Adipocyte (in vitro differentiated cells): ENCODE results near the gene PNLDC1.

ENCODE experiments used
- DNase-seq: peaks from one replicate; pipeline ENCODE4 v3.0.0-alpha.2; 2015; ENCODE audit warnings: low read depth
- H3K27me3 ChIP-seq: replicated peaks from 2 replicates; pipeline ENCODE4 v1.7.0; 2013; ENCODE audit warnings: mild to moderate bottlenecking, low read length, moderate library complexity; ENCODE audit not compliant: control insufficient read depth, insufficient read depth
- H3K36me3 ChIP-seq: 2 replicates; pipeline ENCODE4 v1.7.0; 2013; ENCODE audit warnings: low read length, mild to moderate bottlenecking, moderate library complexity; ENCODE audit not compliant: control insufficient read depth, insufficient read depth, severe bottlenecking
- H3K4me1 ChIP-seq: 2 replicates; pipeline ENCODE4 v1.7.0; 2013; ENCODE audit warnings: mild to moderate bottlenecking, low read length, moderate library complexity; ENCODE audit not compliant: control insufficient read depth, insufficient read depth
- H3K4me3 ChIP-seq: 2 replicates; pipeline ENCODE4 v1.7.0; 2013; ENCODE audit warnings: mild to moderate bottlenecking, low read length, moderate library complexity
- H3K9ac ChIP-seq: 2 replicates; pipeline ENCODE4 v1.7.0; 2013; ENCODE audit warnings: mild to moderate bottlenecking, low read length, moderate library complexity
- H3K9me3 ChIP-seq: 2 replicates; pipeline ENCODE4 v1.7.0; 2013; ENCODE audit warnings: mild to moderate bottlenecking, low read length, moderate library complexity; ENCODE audit not compliant: control insufficient read depth

The PNLDC1 gene, protein sequence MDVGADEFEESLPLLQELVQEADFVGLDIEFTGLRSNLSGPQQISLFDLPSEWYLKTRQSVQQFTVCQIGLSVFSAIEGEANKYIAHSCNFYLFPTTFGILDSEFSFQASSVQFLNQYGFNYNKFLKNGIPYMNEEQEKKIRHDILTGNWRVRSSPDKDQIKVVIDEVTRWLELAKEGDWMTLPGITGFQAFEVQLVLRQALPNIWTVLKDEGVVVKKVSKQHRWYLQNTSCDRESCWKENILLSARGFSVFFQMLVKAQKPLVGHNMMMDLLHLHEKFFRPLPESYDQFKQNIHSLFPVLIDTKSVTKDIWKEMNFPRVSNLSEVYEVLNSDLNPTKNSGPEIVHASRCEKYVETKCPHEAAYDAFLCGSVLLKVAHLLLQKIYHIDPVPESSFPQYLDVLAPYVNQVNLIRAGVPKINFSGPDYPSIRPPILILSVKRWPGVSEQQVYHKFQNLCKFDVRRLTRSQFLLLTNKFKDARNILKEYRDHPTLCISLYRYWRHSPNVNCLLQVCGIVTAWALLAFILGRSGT

DNA sequence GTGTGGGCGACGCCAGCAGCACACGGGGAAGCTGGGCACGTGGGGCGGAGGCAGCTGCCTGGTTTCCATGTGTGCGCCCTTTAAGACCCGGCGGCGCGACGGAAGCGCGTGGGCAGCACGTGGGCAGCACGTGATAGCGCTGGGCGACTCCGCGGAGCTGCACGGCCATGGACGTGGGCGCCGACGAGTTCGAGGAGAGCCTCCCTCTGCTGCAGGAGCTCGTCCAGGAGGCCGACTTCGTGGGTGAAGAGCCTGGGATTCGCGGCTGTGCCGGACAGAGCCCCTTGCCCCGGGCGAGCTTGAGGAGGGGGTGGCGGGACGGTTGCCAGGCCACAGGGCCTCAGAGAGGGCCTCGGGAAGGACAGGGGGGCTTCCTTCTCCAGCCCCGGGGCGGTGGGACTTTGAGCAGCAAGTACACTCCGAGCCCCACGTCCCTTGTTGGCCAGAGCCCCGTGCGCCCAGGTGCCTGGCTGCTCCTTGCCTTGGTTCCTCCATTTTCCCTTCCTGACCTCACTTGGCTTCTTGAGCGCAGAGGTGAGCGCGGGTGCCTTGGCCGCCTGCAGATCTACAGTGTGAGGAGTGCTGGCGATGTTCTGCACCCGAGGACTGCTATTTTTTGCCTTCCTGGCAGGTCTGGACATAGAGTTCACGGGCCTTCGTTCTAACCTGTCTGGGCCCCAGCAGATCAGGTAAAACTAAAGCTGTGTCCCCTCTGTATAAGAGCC is at the start of gene PNLDC1:
PNLDC1 (plus strand) TSS at position 136 of the 725 bp plus-strand sequence; CDS start at position 168, 32 bp downstream.
- Histone ChIP-seq H3K27me3 (no peaks in the 10 kb centered on the region), H3K36me3 (peaks cover 41% of the 10 kb centered on the region), H3K9ac (no peak within 1 kb of the TSS), H3K4me1 (no peaks in the 10 kb centered on the region), H3K9me3 (no peaks in the 10 kb centered on the region), H3K4me3 (no peak within 1 kb of the TSS)
- no peak for DNase-seq

DNA sequence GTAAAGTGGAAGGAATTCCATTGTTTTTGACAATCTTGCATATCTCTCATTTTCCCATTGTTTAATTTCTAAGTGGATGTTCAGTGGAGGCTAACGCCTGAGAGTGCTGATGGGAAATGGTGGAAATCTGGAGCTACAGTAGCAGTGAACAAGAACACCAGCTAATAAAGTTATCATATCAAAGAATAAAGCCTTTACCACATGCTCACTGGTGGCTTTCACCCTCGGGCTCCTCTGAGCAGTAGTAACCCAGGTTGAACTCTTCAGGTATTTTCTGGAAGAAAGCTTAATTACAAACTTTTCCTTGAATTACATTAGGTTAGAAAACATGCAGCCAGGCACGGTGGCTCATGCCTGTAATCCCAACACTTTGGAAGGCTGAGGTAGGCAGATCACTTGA is 48.6 kb upstream of the PNLDC1 start:
- no peak for DNase-seq
- H3K4me1 ChIP-seq = peaks cover 38% of the 10 kb centered on the region
- H3K27me3 ChIP-seq = no peaks in the 10 kb centered on the region
- no peak overlapping the region for H3K9ac ChIP-seq
- H3K36me3 ChIP-seq = peaks cover 94% of the 10 kb centered on the region
- H3K9me3 ChIP-seq = no peaks in the 10 kb centered on the region
- no peak overlapping the region for H3K4me3 ChIP-seq

DNA sequence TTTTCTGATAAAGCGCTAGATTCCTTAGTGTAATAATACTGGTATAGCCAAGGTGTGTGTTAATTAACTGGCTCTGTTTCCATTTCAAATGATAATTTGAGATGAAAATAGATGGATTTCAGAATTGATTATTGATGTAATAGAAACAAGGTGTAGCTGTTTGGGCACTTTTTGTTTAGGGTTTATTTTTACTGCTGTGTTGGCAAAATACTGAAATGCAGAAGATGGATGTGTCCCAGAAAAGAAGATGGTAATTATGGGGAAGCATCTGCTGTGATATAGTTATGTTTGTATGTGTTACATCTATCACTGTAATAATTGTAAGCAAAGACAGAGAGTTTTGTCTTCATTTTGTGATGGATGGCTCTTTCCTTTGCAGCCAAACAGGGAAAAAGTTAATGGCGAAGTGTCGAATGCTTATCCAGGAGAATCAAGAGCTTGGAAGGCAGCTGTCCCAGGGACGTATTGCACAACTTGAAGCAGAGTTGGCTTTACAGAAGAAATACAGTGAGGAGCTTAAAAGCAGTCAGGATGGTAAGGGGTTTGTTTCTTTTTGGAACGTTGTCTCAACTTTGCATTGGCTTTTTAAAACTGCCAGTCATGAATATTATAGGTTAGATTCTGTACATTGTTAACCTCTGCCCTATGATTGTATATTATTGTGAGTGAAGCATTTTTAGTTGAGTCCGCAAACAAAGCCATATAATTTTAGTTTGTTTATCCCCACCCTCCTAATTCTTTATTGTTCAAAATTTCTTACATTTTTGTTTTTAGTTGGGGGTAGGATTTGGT is 46.8 kb upstream of the PNLDC1 start:
- Histone ChIP-seq H3K9me3 (no peaks in the 10 kb centered on the region), H3K36me3 (peaks cover 94% of the 10 kb centered on the region), H3K9ac (peak overlapping the region; percentile 27), H3K4me1 (peaks cover 38% of the 10 kb centered on the region), H3K4me3 (peak overlapping the region; percentile 22), H3K27me3 (no peaks in the 10 kb centered on the region)
- DNase-seq = no peak

DNA sequence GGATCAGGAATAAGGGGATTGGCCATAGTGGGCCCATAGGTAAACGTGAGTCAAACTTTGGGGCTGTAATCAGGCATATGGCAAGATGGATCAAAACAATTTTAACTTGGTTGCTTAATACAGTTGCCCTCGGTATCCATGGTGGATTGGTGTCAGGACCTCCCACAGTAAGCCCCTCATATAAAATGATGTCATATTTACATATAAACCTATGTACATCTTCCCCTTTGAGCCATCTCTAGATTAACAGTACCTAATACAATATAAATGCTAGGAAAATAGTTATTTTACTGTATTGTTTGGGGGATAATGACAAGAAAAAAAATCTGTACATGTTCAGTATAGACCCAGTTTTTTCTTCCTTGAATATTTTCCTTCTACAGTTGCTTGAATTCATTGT is 45.7 kb upstream of the PNLDC1 start:
- Histone ChIP-seq H3K9ac (peak overlapping the region; percentile 44), H3K36me3 (peaks cover 89% of the 10 kb centered on the region), H3K4me3 (no peak overlapping the region), H3K9me3 (no peaks in the 10 kb centered on the region), H3K4me1 (peaks cover 42% of the 10 kb centered on the region), H3K27me3 (no peaks in the 10 kb centered on the region)
- DNase-seq = no peak

DNA sequence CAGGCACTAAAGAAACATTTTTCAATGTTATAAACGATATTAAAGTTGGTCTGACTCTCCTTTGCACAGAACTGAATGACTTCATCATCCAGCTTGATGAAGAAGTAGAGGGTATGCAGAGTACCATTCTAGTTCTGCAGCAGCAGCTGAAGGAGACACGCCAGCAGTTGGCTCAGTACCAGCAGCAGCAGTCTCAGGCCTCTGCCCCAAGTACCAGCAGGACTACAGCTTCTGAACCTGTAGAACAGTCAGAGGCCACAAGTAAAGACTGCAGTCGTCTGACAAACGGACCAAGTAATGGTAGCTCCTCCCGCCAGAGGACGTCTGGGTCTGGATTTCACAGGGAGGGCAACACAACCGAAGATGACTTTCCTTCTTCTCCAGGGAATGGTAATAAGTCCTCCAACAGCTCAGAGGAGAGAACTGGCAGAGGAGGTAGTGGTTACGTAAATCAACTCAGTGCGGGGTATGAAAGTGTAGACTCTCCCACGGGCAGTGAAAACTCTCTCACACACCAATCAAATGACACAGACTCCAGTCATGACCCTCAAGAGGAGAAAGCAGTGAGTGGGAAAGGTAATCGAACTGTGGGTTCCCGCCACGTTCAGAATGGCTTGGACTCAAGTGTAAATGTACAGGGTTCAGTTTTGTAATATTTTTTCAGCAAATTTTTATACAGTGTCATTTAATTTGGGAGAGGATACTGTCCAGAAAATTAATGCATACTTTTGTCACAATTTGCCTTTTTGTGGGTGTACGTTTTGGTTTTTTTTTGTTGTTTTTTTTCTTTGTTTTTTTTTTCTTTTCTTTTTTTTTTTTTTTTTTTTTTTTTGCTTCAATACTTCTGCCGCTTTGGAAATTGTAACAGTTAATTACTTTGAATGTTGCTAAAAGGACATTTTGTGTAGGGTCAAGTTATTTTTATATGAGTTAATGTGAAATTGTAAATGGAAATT is 44.8 kb upstream of the PNLDC1 start:
- H3K4me1 ChIP-seq = peaks cover 50% of the 10 kb centered on the region
- peak overlapping the region; percentile 44 for H3K9ac ChIP-seq
- peaks cover 80% of the 10 kb centered on the region for H3K36me3 ChIP-seq
- DNase-seq = no peak
- H3K9me3 ChIP-seq = no peaks in the 10 kb centered on the region
- no peaks in the 10 kb centered on the region for H3K27me3 ChIP-seq
- H3K4me3 ChIP-seq = peak overlapping the region; percentile 5

DNA sequence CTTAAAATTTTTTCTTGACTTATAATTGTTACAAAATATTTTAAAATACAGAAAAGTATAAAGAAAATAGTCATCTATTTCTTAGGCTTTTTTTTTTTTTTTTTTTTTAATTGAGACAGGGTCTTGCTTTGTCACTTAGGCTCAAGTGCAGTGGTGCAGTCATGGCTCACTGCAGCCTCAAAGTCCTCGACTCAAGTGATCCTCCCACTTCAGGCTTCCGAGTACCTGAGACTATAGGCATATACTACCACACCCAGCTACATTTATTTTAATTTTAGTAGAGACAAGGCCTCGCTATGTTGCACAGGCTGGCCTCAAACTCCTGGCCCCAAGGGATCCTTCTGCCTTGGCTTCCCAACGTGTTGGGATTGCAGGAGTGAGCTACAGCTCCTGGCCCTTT is 43.6 kb upstream of the PNLDC1 start:
- no peak overlapping the region for H3K9ac ChIP-seq
- H3K36me3 ChIP-seq = peaks cover 67% of the 10 kb centered on the region
- peaks cover 58% of the 10 kb centered on the region for H3K4me1 ChIP-seq
- no peaks in the 10 kb centered on the region for H3K27me3 ChIP-seq
- no peaks in the 10 kb centered on the region for H3K9me3 ChIP-seq
- no peak overlapping the region for H3K4me3 ChIP-seq
- no peak for DNase-seq

DNA sequence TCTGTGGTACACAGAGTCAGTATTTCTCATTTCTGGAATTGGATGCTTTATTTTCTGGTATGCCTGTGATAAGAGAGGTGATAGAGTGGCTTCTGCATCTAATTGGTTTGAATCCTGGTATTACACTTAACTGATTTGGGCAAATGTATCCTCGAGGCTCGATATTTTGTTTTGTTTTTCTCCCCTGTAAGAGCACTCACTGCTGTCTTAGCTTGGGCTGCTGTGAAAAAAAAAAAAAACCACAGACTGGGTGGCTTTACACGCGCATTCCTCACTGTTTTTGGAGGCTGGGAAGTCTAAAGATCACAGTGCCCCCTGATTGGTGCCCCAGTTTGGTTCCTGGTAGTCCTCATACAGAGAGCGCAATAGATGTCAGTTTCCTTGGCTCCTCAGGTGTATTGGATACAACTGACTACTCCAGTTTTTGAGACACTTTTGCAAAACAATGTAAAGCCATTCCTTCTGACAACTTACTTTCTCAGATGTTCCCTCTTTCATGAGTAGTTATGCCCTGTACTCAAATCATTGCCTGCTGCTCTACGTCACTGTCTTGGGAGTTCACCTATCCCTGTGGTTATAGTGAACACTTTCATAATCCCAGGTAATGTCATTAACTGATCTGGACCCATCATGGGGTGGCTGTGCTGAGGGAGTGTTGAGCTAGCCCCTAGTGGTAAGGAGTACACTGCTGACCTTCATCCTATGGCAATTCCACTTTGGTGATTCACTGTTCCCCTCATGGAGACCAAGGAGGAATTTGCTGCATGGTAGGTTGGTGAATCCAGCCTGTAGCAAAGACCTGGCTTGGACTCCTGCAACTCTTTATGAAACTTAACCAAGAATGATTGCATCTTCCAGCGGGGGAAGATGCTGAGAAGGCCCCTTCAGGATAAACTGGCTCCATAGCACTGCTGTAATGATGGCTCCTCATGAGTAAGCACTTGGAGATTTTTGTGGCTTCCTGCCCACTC is 41.8 kb upstream of the PNLDC1 start:
- peaks cover 59% of the 10 kb centered on the region for H3K36me3 ChIP-seq
- DNase-seq = peak; percentile 8
- H3K4me1 ChIP-seq = peaks cover 55% of the 10 kb centered on the region
- H3K9ac ChIP-seq = no peak overlapping the region
- no peak overlapping the region for H3K4me3 ChIP-seq
- no peaks in the 10 kb centered on the region for H3K27me3 ChIP-seq
- H3K9me3 ChIP-seq = no peaks in the 10 kb centered on the region

DNA sequence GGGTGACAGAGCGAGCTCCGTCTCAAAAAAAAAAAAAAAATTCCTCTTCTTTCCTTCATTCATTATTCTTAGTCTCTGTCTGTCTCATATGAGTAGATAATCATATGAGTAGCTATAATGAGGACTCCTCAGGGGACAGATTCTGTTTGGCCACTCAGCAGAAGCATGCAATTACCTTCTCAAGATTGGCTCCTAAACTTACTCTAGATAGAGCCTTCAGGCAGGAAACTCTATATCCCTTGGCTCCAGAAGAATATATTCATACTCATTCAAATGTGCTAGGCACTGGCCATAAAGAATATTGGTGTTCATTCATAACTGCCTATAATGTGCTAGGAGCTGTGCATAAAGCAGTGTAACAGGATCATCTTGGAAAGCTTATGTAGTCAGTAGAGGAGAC is 40.4 kb upstream of the PNLDC1 start:
- no peak for DNase-seq
- Histone ChIP-seq H3K9me3 (no peaks in the 10 kb centered on the region), H3K27me3 (no peaks in the 10 kb centered on the region)

DNA sequence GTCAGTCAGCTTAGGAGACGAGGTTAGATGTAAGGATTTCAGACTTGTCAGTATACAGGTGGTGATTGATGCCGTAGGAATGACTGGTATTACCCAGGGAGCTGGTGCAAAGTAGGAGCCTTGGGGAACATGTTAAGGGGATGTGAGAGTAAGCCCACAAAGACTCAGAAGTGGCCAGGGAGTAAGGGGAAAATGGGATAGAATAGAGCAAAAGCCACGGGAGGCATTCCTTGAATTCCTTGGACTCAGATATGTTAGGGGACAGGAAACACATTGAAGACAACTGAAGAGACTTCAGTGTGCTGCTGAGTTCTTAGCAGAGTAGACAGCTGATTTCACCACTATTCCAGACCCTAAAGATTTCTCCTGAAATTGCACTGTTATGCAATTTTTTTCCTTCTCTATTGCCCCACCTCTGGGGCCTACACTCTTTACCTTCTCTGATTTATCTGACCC is 39.4 kb upstream of the PNLDC1 start:
- H3K4me1 ChIP-seq = peaks cover 33% of the 10 kb centered on the region
- peaks cover 57% of the 10 kb centered on the region for H3K36me3 ChIP-seq
- peak; percentile 56 for DNase-seq
- H3K9ac ChIP-seq = peak overlapping the region; percentile 95
- no peaks in the 10 kb centered on the region for H3K9me3 ChIP-seq
- H3K27me3 ChIP-seq = no peaks in the 10 kb centered on the region
- H3K4me3 ChIP-seq = peak overlapping the region; percentile 90

More for the DNA sequence above, 40.4 kb upstream of the PNLDC1 start:
- Histone ChIP-seq H3K36me3 (peaks cover 56% of the 10 kb centered on the region), H3K9ac (no peak overlapping the region), H3K4me3 (no peak overlapping the region), H3K4me1 (peaks cover 42% of the 10 kb centered on the region)
